HFF-Myc (cell line): ENCODE results near the gene ABO.
"Not testable (repeated sequence)": the region's sequence is repeated elsewhere in the genome, so short reads cannot be mapped to it uniquely, and the experiment has no call there.

Source experiments
- DNase-seq: peaks from one replicate; pipeline ENCODE4 v3.0.0-alpha.2; 2011; ENCODE audit warnings: low read depth; ENCODE audit errors: extremely low read depth
- H3K4me3 ChIP-seq: replicated peaks from 2 replicates; pipeline ENCODE4 v1.5.1; 2011; ENCODE audit warnings: low read depth, mild to moderate bottlenecking, control low read depth, low read length
- CTCF ChIP-seq: IDR thresholded peaks from 2 replicates; pipeline ENCODE4 v1.5.1; 2012; ENCODE audit warnings: mild to moderate bottlenecking, low read depth, low read length, control low read depth; ENCODE audit errors: missing control alignments

ABO gene

GRCh38 chr9:133254471-133254870, 20.5 kb downstream of the ABO start:
- TF ChIP-seq CTCF = no peak
- DNase-seq = no peak
- no peak overlapping the region for H3K4me3 ChIP-seq

DNA sequence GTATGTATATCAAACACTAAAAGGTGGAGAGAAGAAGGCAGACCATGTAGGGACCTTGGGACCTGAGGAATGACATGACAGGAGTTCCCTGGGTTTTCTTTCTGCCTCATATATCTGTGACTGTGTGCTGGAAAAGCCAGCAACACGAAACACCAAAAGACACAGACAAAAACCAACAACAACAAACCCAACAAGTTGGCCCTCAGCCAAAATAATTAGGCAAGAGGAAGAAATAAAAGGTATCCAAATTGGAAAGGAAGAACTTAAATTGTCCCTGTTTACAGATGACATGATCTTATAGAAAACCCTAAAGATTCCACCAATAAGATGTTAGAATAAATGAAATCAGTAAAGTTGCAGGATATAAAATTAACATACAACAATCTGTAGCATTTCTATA, 21.7 kb downstream of the ABO start:
- no peak for TF ChIP-seq CTCF
- DNase-seq = no peak
- H3K4me3 ChIP-seq = no peak overlapping the region

GRCh38 chr9:133252301-133253020, 22.5 kb downstream of the ABO start:
- no peak for DNase-seq
- H3K4me3 ChIP-seq = no peak overlapping the region
- TF ChIP-seq CTCF = no peak

DNA sequence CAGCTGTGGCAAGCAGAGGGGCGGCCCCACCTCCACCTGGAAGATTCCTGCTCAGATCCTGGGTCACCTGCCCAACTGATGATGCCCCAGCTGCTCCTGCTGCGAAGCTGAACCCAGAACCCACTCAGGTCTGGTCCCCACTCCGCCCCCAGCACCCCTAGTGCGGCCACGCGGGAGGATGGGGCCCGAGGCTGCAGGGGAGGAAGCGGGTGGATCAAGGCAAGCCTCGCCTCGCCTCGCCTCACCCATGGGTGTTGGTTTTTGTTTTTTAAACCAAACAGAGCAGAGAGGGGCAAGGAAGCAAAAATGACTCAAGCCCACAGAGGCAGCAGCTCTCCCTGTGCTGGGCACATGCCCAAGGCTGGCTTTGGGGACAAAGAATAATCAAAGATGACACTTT, 23.2 kb downstream of the ABO start:
- TF ChIP-seq CTCF = no peak
- no peak overlapping the region for H3K4me3 ChIP-seq
- no peak for DNase-seq

GRCh38 chr9:133251221-133251620, 23.8 kb downstream of the ABO start:
- H3K4me3 ChIP-seq, DNase-seq: not testable (repeated sequence)

DNA sequence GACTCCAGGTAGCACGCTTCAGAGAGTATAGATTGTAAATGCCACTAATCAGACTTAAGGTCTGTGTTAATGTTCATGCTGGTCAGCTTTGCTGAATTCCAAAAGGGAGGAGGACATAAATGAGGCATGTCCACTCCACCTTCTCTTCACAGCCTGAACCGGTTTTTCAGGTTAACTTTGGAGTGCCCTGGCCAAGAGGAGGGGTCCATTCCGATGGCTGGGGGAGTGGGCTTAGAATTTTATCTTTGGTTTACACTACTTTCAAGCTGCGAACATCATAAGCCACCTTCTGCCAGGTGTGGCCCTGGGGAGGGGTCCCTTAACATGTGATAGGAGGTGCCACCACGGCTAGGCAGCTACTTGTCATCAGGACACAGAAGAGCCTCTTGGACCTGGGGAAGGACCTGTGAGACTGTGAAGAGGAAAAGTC, 24.2 kb downstream of the ABO start:
- TF ChIP-seq CTCF = no peak
- DNase-seq = no peak

DNA sequence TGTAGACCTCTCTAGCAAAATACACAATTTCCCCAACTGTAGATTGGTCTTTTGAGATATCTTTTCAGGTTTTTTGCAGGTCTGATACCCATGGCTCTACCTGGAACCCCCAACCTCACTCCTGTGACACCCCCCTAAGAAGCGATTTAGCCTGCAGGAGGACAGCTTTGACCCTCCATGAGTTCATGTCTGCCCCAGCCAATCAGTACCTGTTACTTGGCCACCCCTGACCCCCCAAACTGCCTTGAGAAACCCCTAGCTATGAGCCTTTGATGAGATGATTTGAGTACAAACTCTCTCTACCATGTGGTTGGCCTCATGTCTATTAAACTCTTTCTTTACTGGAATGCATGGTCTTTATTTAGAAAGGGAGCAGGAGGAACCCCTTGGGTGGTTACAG, 25.7 kb downstream of the ABO start:
- no peak overlapping the region for H3K4me3 ChIP-seq
- no peak for DNase-seq
- no peak for TF ChIP-seq CTCF

More for the DNA sequence above, 24.2 kb downstream of the ABO start:
- no peak overlapping the region for H3K4me3 ChIP-seq
